ENCODE measurements around the gene MMD2.

MMD2 gene

DNA sequence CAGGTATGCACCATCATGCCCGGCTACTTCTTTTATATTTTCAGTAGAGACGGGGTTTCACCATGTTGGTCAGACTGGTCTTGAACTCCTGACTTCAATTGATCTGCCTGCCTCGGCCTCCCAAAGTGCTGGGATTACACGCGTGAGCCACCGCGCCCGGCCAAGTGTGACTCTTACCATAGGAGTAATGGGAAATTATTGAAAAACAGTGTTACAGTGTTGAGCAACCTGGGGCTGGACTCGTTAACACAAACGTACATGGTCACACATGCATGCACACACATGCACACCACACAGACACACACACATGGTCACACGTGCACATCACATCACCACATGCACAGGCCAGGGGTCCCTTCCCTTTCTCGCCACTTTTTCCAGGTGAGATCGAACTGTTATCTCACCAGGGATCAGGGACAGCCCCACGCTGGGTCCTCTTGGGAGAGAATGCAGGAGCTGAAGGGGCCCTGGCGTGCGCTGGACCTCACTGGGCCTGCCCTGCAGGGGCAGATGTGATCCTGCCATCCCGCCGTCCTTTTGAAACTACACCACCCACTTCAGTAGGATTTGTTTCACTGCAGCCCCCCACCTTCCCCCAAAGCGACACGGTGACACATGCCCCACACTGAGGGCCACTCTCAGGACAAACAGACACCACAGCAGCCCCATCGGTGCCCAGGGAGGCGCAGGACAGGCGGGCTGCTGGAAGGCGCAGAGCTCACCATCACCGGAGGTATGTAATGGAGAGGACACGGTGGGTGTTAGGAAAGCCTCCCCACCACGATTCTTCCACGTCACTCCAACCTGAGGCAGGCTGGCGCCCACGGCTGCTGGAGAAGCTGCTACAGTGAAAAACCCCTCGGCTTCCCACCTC is 85.7 kb downstream of the MMD2 start:
- TF ChIP-seq, protein P1, sequence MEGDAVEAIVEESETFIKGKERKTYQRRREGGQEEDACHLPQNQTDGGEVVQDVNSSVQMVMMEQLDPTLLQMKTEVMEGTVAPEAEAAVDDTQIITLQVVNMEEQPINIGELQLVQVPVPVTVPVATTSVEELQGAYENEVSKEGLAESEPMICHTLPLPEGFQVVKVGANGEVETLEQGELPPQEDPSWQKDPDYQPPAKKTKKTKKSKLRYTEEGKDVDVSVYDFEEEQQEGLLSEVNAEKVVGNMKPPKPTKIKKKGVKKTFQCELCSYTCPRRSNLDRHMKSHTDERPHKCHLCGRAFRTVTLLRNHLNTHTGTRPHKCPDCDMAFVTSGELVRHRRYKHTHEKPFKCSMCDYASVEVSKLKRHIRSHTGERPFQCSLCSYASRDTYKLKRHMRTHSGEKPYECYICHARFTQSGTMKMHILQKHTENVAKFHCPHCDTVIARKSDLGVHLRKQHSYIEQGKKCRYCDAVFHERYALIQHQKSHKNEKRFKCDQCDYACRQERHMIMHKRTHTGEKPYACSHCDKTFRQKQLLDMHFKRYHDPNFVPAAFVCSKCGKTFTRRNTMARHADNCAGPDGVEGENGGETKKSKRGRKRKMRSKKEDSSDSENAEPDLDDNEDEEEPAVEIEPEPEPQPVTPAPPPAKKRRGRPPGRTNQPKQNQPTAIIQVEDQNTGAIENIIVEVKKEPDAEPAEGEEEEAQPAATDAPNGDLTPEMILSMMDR (IDR thresholded peaks at IDR 0.05) = no peak
- no peaks in the 10 kb centered on the region for H3K27me3 ChIP-seq (ENCODE audit: control insufficient read depth, insufficient read depth, low read length)
- H3K4me1 ChIP-seq = no peaks in the 10 kb centered on the region
- H3K4me3 ChIP-seq (ENCODE audit: low read depth, low read length) = no peak overlapping the region
- no peak overlapping the region for H3K4me2 ChIP-seq (ENCODE audit: low read length)
- H3K27ac ChIP-seq = no peak overlapping the region
- no peaks in the 10 kb centered on the region for H3K9me3 ChIP-seq (ENCODE audit: control insufficient read depth, low read length)
- H3K79me2 ChIP-seq = peaks cover 3% of the 10 kb centered on the region
- H2AFZ ChIP-seq = no peak overlapping the region
- no peaks in the 10 kb centered on the region for H3K36me3 ChIP-seq (ENCODE audit: control insufficient read depth, insufficient read depth, low read length)
- no peak overlapping the region for H3K9ac ChIP-seq

DNA sequence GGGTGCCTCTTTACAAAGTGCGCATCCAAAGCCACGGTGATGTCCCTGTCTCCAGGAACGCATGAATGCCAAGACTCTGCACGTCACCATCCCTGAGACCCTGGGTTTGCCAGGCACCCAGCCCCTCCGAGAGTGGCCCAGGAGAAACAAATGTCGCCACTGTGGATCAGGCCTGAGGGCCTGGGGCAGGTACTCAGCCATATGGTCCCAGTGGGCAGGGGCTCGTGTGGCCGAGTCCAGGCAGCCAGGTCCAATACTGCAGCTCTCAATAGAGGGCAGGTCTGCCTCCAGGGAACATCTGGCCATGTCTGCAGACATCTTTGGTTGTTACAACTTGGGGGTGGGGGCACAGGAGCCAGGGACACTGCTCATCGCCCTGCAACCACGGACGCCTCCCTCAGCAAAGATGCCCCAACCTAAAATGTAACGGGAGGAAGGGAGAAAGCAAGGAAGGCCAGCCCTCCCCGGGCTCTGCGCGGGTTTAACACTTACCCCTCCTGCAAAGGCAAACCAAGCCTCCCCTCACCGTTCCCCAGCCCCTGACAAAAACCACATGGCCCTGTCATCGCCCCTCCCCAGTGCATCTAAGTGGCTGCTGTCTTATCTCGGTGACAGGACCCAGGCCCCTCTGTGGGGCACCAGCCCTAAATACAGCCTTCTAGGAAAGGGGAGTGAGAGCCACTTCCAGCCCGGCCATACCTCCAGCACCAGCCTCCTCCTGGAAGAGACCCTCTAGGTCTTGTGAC is 86.9 kb downstream of the MMD2 start:
- Histone ChIP-seq H3K27me3 (ENCODE audit: control insufficient read depth, insufficient read depth, low read length) (no peaks in the 10 kb centered on the region), H3K4me3 (ENCODE audit: low read depth, low read length) (no peak overlapping the region), H3K4me1 (no peaks in the 10 kb centered on the region), H3K27ac (no peak overlapping the region), H3K9me3 (ENCODE audit: control insufficient read depth, low read length) (no peaks in the 10 kb centered on the region), H3K4me2 (ENCODE audit: low read length) (no peak overlapping the region), H3K36me3 (ENCODE audit: control insufficient read depth, insufficient read depth, low read length) (no peaks in the 10 kb centered on the region), H3K9ac (no peak overlapping the region), H3K79me2 (peaks cover 3% of the 10 kb centered on the region), H2AFZ (no peak overlapping the region)
- TF ChIP-seq, protein P1 (IDR thresholded peaks at IDR 0.05) = no peak

DNA sequence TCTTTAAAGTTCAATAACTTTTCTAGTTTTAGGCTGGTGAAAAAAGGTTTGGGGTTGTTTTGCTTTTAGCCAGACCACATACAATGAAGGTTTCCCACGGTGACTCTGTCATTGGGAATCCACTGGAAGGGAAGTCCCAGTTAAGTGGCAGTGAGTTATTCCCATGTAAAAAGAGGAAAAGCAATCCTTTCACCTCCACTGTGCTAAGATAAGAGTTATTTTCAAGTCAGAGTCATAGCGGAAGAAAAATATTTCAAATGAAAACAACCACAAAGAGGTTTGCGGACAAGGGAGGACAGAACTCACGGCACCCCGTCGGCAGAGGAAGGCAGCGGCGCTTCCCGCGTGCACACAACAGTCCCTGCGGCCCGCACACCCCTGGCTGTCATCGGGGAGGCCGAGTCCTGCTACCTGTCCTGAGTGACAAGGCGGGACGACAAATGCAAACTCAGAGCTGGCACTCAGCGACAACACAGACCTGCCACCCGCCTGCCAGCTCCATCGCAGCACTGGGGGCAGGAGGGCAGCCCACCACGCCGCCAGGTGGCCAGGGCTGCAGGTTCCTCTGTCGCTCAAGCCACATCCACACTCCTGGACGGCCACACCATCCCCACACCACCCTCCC is 87.8 kb downstream of the MMD2 start:
- TF ChIP-seq, protein P1 (IDR thresholded peaks at IDR 0.05) = no peak
- no peak overlapping the region for H3K4me2 ChIP-seq (ENCODE audit: low read length)
- H3K4me1 ChIP-seq = no peaks in the 10 kb centered on the region
- H3K27me3 ChIP-seq (ENCODE audit: control insufficient read depth, insufficient read depth, low read length) = no peaks in the 10 kb centered on the region
- no peaks in the 10 kb centered on the region for H3K9me3 ChIP-seq (ENCODE audit: control insufficient read depth, low read length)
- H3K27ac ChIP-seq = no peak overlapping the region
- H3K4me3 ChIP-seq (ENCODE audit: low read depth, low read length) = no peak overlapping the region
- no peaks in the 10 kb centered on the region for H3K36me3 ChIP-seq (ENCODE audit: control insufficient read depth, insufficient read depth, low read length)
- H3K9ac ChIP-seq = no peak overlapping the region
- H2AFZ ChIP-seq = no peak overlapping the region
- H3K79me2 ChIP-seq = peaks cover 3% of the 10 kb centered on the region

DNA sequence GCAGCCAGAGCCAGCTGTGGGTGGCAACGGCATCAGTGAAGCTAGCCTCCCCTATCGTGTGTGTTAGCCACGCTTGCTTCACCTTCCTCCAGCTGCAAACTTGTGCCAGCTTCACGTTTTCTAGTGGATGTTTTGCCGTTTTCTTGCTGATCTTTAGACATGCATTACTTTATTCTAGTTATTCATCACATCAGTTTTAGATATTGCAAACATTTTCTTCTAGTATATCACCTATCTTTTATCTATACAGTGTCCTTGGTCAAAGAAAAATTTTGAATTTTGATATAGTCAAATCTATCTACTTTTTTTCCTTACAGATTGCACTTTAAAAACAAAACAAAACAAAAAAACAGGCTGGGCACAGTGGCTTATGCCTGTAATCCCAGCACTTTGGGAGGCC is 90.5 kb downstream of the MMD2 start:
- H3K4me2 ChIP-seq (ENCODE audit: low read length) = no peak overlapping the region
- no peak overlapping the region for H2AFZ ChIP-seq
- H3K4me1 ChIP-seq = no peaks in the 10 kb centered on the region
- H3K27ac ChIP-seq = no peak overlapping the region
- H3K9ac ChIP-seq = no peak overlapping the region
- H3K79me2 ChIP-seq = no peaks in the 10 kb centered on the region
- no peak overlapping the region for H3K4me3 ChIP-seq (ENCODE audit: low read depth, low read length)
- H3K27me3 ChIP-seq (ENCODE audit: control insufficient read depth, insufficient read depth, low read length) = no peaks in the 10 kb centered on the region
- no peaks in the 10 kb centered on the region for H3K36me3 ChIP-seq (ENCODE audit: control insufficient read depth, insufficient read depth, low read length)
- TF ChIP-seq, protein P1 (IDR thresholded peaks at IDR 0.05) = no peak
- H3K9me3 ChIP-seq (ENCODE audit: control insufficient read depth, low read length) = no peaks in the 10 kb centered on the region
